Psoas muscle (tissue), 8 donors: ENCODE results near the gene FAM83G. TPM values are rescaled to one million over a fixed set of nuclear protein-coding genes. Genes with fewer than 3 reads are reported as not detected.

ENCODE experiments used
- ATAC-seq, 4 donors: fragments of 200-7000 bp; cut with Tn5 transposase; one replicate each; pipeline ENCODE4 v1.9.1; 2020; ENCODE audit warnings: moderate library complexity in 3 of 4, mild to moderate bottlenecking in 2 of 4
- DNase-seq, 2 donors: peaks; one replicate each; pipeline ENCODE4 v3.0.0-alpha.2; 2020
- H3K27ac ChIP-seq: fragments of 200-600 bp; one replicate; pipeline ENCODE4 v1.8.0; 2022
- H3K27me3 ChIP-seq, 3 donors: fragments of 200-600 bp in 1 of 3; one replicate each; pipeline versions ENCODE4 v1.6.1 to v1.8.0; 2013 to 2022; ENCODE audit warnings: low read length in 2 of 3, mild to moderate bottlenecking in 2 of 3, moderate library complexity in 1 of 3; ENCODE audit not compliant: insufficient read depth in 3 of 3
- H3K36me3 ChIP-seq, 2 donors: fragments of 200-600 bp in 1 of 2; one replicate each; pipeline versions ENCODE4 v1.6.1 to v1.8.0; 2013 to 2022; ENCODE audit warnings: low read depth in 1 of 2, mild to moderate bottlenecking in 1 of 2, moderate library complexity in 1 of 2; ENCODE audit not compliant: insufficient read depth in 1 of 2
- H3K4me1 ChIP-seq: fragments of 200-600 bp; one replicate; pipeline ENCODE4 v1.8.0; 2022
- H3K4me3 ChIP-seq: fragments of 200-600 bp; one replicate; pipeline ENCODE4 v1.8.0; 2022; ENCODE audit warnings: mild to moderate bottlenecking
- H3K9me3 ChIP-seq: fragments of 200-600 bp; one replicate; pipeline ENCODE4 v1.8.0; 2022
- WGBS, 3 donors: extraction: QIAGEN DNeasy Blood & Tissue Kit; methylation state at CpG; one replicate each; pipeline versions ENCODE4 v1.1.6 to v1.1.7; 2013; 5-methylcytosine and 5-hydroxymethylcytosine counted together
- intact Hi-C, 2 donors: fragments of 100-400 bp; cut with DNase I; formaldehyde crosslinking; loops; one replicate each; pipeline versions ENCODE4 v1.11.0 to v1.14.2; 2022
- polyA plus RNA-seq, 3 donors: library from polyadenylated mRNA; stranded (reverse); fragments of 200-250 nt; gene quantifications; one replicate each; pipeline ENCODE4 v1.2.3, GENCODE V29; 2013
- total RNA-seq, 4 donors: library from RNA; stranded (reverse); fragmentation: NEBNext Ultra II Directional in 2 of 4; extraction: Animal tissue kit (Norgen Biotek cat#: 25700) in 2 of 4; gene quantifications; one replicate each; pipeline versions ENCODE4 v1.2.1 to v1.2.4, GENCODE V29; 2021 to 2023
- TF ChIP-seq, protein P1 (sequence below): fragments of 200-600 bp; IDR thresholded peaks from one replicate; pipeline ENCODE4 v1.8.0; 2022; ENCODE audit warnings: antibody characterized with exemption
- donor health status: healthy with polysubstance abuse.
- donor health status: DM: no; HTN: no; CAD: no; lungs with moderate emphysema.
- donor health status: Bipolar disorder and iron deficiency.
- donor health status: healthy.
- donor health status: DM: yes; HTN: yes; CAD: no.
- donor health status: DM: no; HTN: no; CAD: no.
- donor health status: DM: no; HTN: no; CAD: no.
- donor health status: DM: yes; HTN: yes; CAD: no.

FAM83G gene
- total and polyA plus RNA-seq, 7 donors = 7.0 to 65.6 (median 9.2) TPM

GRCh38 chr17:18920911-18921441 is 83.6 kb downstream of the FAM83G start:
- Histone ChIP-seq H3K36me3 (peaks cover 0 to 25% of the 10 kb centered on the region in 2 donors), H3K4me1 (peaks cover 10% of the 10 kb centered on the region), H3K27me3 (no peaks in the 10 kb centered on the region), H3K4me3 (no peak overlapping the region), H3K9me3 (no peaks in the 10 kb centered on the region), H3K27ac (no peak overlapping the region)
- TF ChIP-seq, protein P1, sequence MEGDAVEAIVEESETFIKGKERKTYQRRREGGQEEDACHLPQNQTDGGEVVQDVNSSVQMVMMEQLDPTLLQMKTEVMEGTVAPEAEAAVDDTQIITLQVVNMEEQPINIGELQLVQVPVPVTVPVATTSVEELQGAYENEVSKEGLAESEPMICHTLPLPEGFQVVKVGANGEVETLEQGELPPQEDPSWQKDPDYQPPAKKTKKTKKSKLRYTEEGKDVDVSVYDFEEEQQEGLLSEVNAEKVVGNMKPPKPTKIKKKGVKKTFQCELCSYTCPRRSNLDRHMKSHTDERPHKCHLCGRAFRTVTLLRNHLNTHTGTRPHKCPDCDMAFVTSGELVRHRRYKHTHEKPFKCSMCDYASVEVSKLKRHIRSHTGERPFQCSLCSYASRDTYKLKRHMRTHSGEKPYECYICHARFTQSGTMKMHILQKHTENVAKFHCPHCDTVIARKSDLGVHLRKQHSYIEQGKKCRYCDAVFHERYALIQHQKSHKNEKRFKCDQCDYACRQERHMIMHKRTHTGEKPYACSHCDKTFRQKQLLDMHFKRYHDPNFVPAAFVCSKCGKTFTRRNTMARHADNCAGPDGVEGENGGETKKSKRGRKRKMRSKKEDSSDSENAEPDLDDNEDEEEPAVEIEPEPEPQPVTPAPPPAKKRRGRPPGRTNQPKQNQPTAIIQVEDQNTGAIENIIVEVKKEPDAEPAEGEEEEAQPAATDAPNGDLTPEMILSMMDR = no peak
- intact Hi-C loops = no loop called here
- 24 to 35% (median 27%) methylated on average over 6 of the region's 6 CpGs for WGBS, 3 donors
- ATAC-seq (no peak), DNase-seq (no peak)

GRCh38 chr17:18919963-18920362 is 84.6 kb downstream of the FAM83G start:
- intact Hi-C loops = no loop called here
- DNase-seq (no peak), ATAC-seq (no peak)
- Histone ChIP-seq H3K36me3 (peaks cover 0 to 22% of the 10 kb centered on the region in 2 donors), H3K4me3 (no peak overlapping the region), H3K9me3 (no peaks in the 10 kb centered on the region), H3K4me1 (peaks cover 10% of the 10 kb centered on the region), H3K27ac (no peak overlapping the region), H3K27me3 (no peaks in the 10 kb centered on the region)
- TF ChIP-seq, protein P1 = no peak
- 49 to 73% (median 64%) methylated on average over 6 of the region's 6 CpGs for WGBS, 3 donors

Other genes starting within 250 kb of the FAM83G start
- gene TVP23B, start 223.6 kb downstream of the FAM83G start, total RNA-seq = 10 to 100 TPM; 11.8 to 21.1 (median 15.5) TPM
- gene TVP23B, start 223.6 kb downstream of the FAM83G start, polyA plus RNA-seq = 10 to 100 TPM; 18.8 to 48.5 (median 40.8) TPM
- gene PRPSAP2, start 146.6 kb downstream of the FAM83G start, total RNA-seq = 10 to 100 TPM in 3 of 4 donors, 1 to 10 TPM in 1; 8.7 to 11.1 (median 10.4) TPM
- 10 to 100 TPM in 1 of 3 donors, 1 to 10 TPM in 2; 8.2 to 13.2 (median 8.4) TPM for gene PRPSAP2, start 146.6 kb downstream of the FAM83G start, polyA plus RNA-seq
- not detected for gene SLC5A10, start 52.6 kb downstream of the FAM83G start, total RNA-seq
- under 1 TPM in 1 of 3 donors, not detected in 2; 0.03 TPM for gene SLC5A10, start 52.6 kb downstream of the FAM83G start, polyA plus RNA-seq
- gene GRAP, start 42.2 kb upstream of the FAM83G start, total RNA-seq = 1 to 10 TPM in 3 of 4 donors, under 1 TPM in 1; 0.71 to 2.2 (median 1.9) TPM
- 1 to 10 TPM in 2 of 3 donors, under 1 TPM in 1; 0.71 to 1.9 (median 1.4) TPM for gene GRAP, start 42.2 kb upstream of the FAM83G start, polyA plus RNA-seq
- gene GRAPL, start 122.8 kb upstream of the FAM83G start, total RNA-seq = 1 to 10 TPM in 1 of 4 donors, under 1 TPM in 1, not detected in 2; 0.90 to 1.5 TPM
- gene GRAPL, start 122.8 kb upstream of the FAM83G start, polyA plus RNA-seq = under 1 TPM; 0.34 to 0.74 (median 0.35) TPM
- gene EPN2, start 232.6 kb upstream of the FAM83G start, total RNA-seq = 10 to 100 TPM; 23.6 to 36.0 (median 26.9) TPM
- gene EPN2, start 232.6 kb upstream of the FAM83G start, polyA plus RNA-seq = 10 to 100 TPM; 11.6 to 27.2 (median 12.2) TPM